IgD-negative memory B cell (primary cell): ENCODE results near the gene EIPR1. TPM values are rescaled to one million over a fixed set of nuclear protein-coding genes. Genes with fewer than 3 reads are reported as not detected.
"Not testable (repeated sequence)": the region's sequence is repeated elsewhere in the genome, so short reads cannot be mapped to it uniquely, and the experiment has no call there.

Experiments used
- H3K27ac Mint-ChIP-seq, 3 donors: one replicate each; pipeline ENCODE4 v1.8.0; 2020 to 2022; ENCODE audit warnings: mild to moderate bottlenecking in 3 of 3, mixed read lengths in 3 of 3, moderate library complexity in 1 of 3
- H3K27me3 Mint-ChIP-seq: one replicate; pipeline ENCODE4 v1.8.0; 2021; ENCODE audit warnings: mixed read lengths
- H3K36me3 Mint-ChIP-seq: one replicate; pipeline ENCODE4 v1.8.0; 2020; ENCODE audit warnings: mild to moderate bottlenecking, mixed read lengths
- H3K4me1 Mint-ChIP-seq, 3 donors: one replicate each; pipeline ENCODE4 v1.8.0; 2020 to 2022; ENCODE audit warnings: mixed read lengths in 3 of 3, mild to moderate bottlenecking in 1 of 3
- H3K4me3 Mint-ChIP-seq, 4 donors: one replicate each; pipeline ENCODE4 v1.8.0; 2020 to 2022; ENCODE audit warnings: mild to moderate bottlenecking in 4 of 4, mixed read lengths in 4 of 4, moderate library complexity in 3 of 4
- H3K9me3 Mint-ChIP-seq, 3 donors: one replicate each; pipeline ENCODE4 v1.8.0; 2020 to 2021; ENCODE audit warnings: mixed read lengths in 3 of 3, mild to moderate bottlenecking in 1 of 3
- polyA plus RNA-seq: library from polyadenylated mRNA; unstranded; fragments of 300-500 nt; fragmentation: Illumina TruSeq; gene quantifications from one replicate; pipeline ENCODE4 v1.2.3, GENCODE V29; 2021

EIPR1 gene
- polyA plus RNA-seq, 1 donor from 2014 or later = 41.5 TPM

- Mint-ChIP-seq H3K4me3 (no peak overlapping the region), H3K36me3 (peaks cover 7% of the 10 kb centered on the region), H3K27me3 (no peaks in the 10 kb centered on the region), H3K4me1 (peaks cover 0 to 4% (median 2%) of the 10 kb centered on the region in 3 donors), H3K9me3 (no peaks in the 10 kb centered on the region), H3K27ac (no peak overlapping the region)
These were observed 10.2 kb upstream of the EIPR1 start for GRCh38 chr2:3387644-3388411.

DNA sequence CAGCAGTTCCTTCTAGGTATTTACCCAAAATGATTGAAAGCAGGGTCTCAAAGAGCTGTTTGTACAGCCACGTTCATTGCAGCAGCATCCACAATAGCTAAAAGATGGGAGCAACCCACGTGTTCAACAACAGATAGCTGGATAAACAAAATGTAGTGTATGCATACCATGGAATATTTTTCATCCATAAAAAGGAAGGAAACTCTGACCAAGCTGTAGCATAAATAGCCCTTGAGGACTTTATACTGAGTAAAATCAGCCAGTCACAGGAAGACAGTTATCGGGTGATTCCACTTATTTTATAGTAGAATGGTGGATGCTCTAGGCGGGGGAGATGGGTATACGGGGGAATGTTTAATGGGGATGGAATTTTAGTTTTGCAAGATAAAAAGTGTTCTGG lies 9.4 kb upstream of the EIPR1 start:
- Mint-ChIP-seq H3K27ac (no peak overlapping the region), H3K4me3 (no peak overlapping the region), H3K4me1 (peaks cover 0 to 4% (median 2%) of the 10 kb centered on the region in 3 donors), H3K27me3 (no peaks in the 10 kb centered on the region), H3K9me3 (no peaks in the 10 kb centered on the region), H3K36me3 (peaks cover 7% of the 10 kb centered on the region)

GRCh38 chr2:3386448-3386958 lies 8.9 kb upstream of the EIPR1 start:
- Mint-ChIP-seq H3K4me1 (peaks cover 4 to 8% (median 6%) of the 10 kb centered on the region in 3 donors), H3K27ac (no peak overlapping the region), H3K27me3 (no peaks in the 10 kb centered on the region), H3K4me3 (no peak overlapping the region), H3K9me3 (no peaks in the 10 kb centered on the region), H3K36me3 (peaks cover 7% of the 10 kb centered on the region)

GRCh38 chr2:3379647-3380534 lies 2.3 kb upstream of the EIPR1 start, which contains the start of gene TRAPPC12:
Gene TRAPPC12, plus strand, starts transcription at chr2:3379694. Its CDS starts 7,930 bp downstream, at chr2:3387624.
- Mint-ChIP-seq H3K36me3 (peaks cover 5% of the 10 kb centered on the region), H3K27ac (peak within 1 kb of the TSS; percentile 95 to 99 (median 97)), H3K4me3 (peak within 1 kb of the TSS; percentile 94 to 100 (median 96)), H3K27me3 (no peaks in the 10 kb centered on the region), H3K9me3 (peaks cover 0 to 2% (median 0%) of the 10 kb centered on the region in 3 donors), H3K4me1 (peaks cover 27 to 39% (median 30%) of the 10 kb centered on the region in 3 donors)

GRCh38 chr2:3379339-3379646 lies 1.7 kb upstream of the EIPR1 start:
- Mint-ChIP-seq H3K4me3 (peak overlapping the region; percentile 93 to 100 (median 94)), H3K9me3 (peaks cover 0 to 2% (median 0%) of the 10 kb centered on the region in 3 donors), H3K4me1 (peaks cover 27 to 39% (median 30%) of the 10 kb centered on the region in 3 donors), H3K27ac (peak overlapping the region; percentile 95 to 97 (median 96)), H3K36me3 (peaks cover 5% of the 10 kb centered on the region), H3K27me3 (no peaks in the 10 kb centered on the region)

DNA sequence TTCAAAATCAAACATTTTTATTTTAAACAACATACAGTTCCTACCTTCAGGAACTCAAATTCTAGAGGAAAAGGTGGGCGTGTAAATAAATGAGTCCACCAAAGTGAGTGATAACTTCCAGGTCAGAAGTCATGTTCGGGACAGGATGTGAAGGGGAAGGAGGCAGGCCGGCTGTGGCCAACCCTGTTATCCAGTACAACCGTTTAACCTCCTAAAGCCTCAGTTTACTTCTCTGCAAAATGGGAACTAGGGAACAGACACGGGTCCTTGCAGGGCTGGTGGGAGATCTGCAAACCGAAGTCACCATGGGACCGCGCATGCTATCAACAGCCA lies 373 bp downstream of the EIPR1 start:
- Mint-ChIP-seq H3K4me1 (peaks cover 27 to 39% (median 28%) of the 10 kb centered on the region in 3 donors), H3K4me3 (peak overlapping the region; percentile 94 to 100 (median 98)), H3K9me3 (peaks cover 0 to 2% (median 0%) of the 10 kb centered on the region in 3 donors), H3K27me3 (no peaks in the 10 kb centered on the region), H3K27ac (peak overlapping the region; percentile 95 to 99 (median 97)), H3K36me3 (no peaks in the 10 kb centered on the region)

DNA sequence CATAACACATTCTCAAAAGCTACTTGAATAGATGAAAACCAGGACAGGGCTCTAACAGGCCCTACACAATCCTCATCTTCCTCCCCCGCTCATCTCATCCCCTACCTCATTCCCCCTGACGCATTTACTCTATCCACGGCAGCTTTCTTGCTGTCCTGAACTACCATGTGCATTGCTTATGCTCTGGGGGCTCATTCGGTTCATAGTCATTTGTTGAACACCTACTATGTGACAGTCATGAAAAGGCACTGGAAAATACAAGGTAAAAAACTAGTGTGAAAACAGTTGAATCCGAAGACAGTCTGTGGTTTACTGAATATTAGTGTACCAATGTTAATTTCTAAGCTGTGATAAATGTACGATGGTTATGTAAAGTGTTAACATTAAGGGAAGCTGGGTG lies 797 bp downstream of the EIPR1 start:
- Mint-ChIP-seq H3K4me3 (peak overlapping the region; percentile 94 to 100 (median 98)), H3K27ac (peak overlapping the region; percentile 95 to 99 (median 97)), H3K9me3 (peaks cover 0 to 2% (median 0%) of the 10 kb centered on the region in 3 donors), H3K4me1 (peaks cover 26 to 38% (median 27%) of the 10 kb centered on the region in 3 donors), H3K36me3 (no peaks in the 10 kb centered on the region), H3K27me3 (no peaks in the 10 kb centered on the region)

DNA sequence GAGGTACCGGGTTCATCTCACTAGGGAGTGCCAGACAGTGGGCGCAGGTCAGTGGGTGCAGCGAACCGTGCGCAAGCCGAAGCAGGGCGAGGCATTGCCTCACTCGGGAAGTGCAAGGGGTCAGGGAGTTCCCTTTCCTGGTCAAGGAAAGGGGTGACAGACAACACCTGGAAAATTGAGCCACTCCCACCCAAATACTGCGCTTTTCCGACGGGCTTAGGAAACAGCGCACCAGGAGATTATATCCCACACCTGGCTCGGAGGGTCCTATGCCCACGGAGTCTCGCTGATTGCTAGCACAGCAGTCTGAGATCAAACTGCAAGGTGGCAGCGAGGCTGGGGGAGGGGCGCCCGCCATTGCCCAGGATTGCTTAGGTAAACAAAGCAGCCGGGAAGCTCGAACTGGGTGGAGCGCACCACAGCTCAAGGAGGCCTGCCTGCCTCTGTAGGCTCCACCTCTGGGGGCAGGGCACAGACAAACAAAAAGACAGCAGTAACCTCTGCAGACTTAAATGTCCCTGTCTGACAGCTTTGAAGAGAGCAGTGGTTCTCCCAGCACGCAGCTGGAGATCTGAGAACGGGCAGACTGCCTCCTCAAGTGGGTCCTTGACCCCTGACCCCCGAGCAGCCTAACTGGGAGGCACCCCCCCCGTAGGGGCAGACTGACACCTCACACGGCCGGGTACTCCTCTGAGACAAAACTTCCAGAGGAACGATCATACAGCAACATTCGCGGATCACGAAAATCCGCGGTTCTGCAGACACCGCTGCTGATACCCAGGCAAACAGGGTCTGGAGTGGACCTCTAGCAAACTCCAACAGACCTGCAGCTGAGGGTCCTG lies 8.1 kb downstream of the EIPR1 start:
- not testable (repeated sequence) for H3K27ac Mint-ChIP-seq, H3K4me1 Mint-ChIP-seq, H3K9me3 Mint-ChIP-seq, H3K36me3 Mint-ChIP-seq, H3K4me3 Mint-ChIP-seq, H3K27me3 Mint-ChIP-seq

DNA sequence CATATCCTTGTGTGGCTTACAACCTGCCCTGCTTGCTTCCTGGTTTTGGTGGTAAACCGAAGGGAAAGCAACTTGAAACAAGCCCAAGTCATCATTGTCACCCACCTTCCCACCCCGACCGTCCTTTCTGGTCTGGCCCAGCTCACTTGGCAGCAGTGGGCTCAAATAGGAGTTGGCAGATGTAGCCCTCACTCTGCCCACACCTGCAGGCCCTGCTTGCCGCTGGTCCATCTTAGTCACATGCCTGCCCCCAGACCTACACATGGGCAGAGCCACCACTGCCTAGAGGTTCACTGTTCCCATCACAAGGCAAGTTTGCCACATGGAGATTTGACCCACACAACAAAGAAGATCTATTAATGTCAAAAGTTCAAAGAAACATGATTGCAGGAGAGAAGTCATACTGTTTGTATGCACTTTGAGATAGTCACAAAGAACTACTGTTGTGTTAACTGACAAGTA lies 9.3 kb downstream of the EIPR1 start:
- Mint-ChIP-seq H3K36me3 (peaks cover 5% of the 10 kb centered on the region), H3K27me3 (no peaks in the 10 kb centered on the region), H3K4me3 (no peak overlapping the region), H3K4me1 (peaks cover 8 to 11% (median 9%) of the 10 kb centered on the region in 3 donors), H3K9me3 (no peaks in the 10 kb centered on the region), H3K27ac (no peak overlapping the region)

GRCh38 chr2:3365219-3365618 lies 12.4 kb downstream of the EIPR1 start:
- Mint-ChIP-seq H3K27me3 (no peaks in the 10 kb centered on the region), H3K4me3 (no peak overlapping the region), H3K4me1 (peaks cover 16 to 27% (median 17%) of the 10 kb centered on the region in 3 donors), H3K9me3 (no peaks in the 10 kb centered on the region), H3K27ac (no peak overlapping the region), H3K36me3 (peaks cover 10% of the 10 kb centered on the region)

GRCh38 chr2:3361518-3362389 lies 15.9 kb downstream of the EIPR1 start:
- H3K4me3 Mint-ChIP-seq = peak overlapping the region in 1 of 4 donors; percentile 53
- no peaks in the 10 kb centered on the region for H3K27me3 Mint-ChIP-seq
- peaks cover 5% of the 10 kb centered on the region for H3K36me3 Mint-ChIP-seq
- peaks cover 22 to 40% (median 30%) of the 10 kb centered on the region in 3 donors for H3K4me1 Mint-ChIP-seq
- H3K9me3 Mint-ChIP-seq = no peaks in the 10 kb centered on the region
- H3K27ac Mint-ChIP-seq = no peak overlapping the region

- no peaks in the 10 kb centered on the region for H3K27me3 Mint-ChIP-seq
- peaks cover 21% of the 10 kb centered on the region for H3K36me3 Mint-ChIP-seq
- H3K9me3 Mint-ChIP-seq = peaks cover 0 to 1% (median 0%) of the 10 kb centered on the region in 3 donors
- no peak overlapping the region for H3K4me3 Mint-ChIP-seq
- H3K4me1 Mint-ChIP-seq = peaks cover 10 to 33% (median 24%) of the 10 kb centered on the region in 3 donors
- H3K27ac Mint-ChIP-seq = peak overlapping the region in 2 of 3 donors; percentile 16 to 43
These were observed 19.7 kb downstream of the EIPR1 start for GRCh38 chr2:3357926-3358325.

GRCh38 chr2:3357446-3357845 lies 20.2 kb downstream of the EIPR1 start:
- Mint-ChIP-seq H3K4me1 (peaks cover 10 to 31% (median 24%) of the 10 kb centered on the region in 3 donors), H3K36me3 (peaks cover 25% of the 10 kb centered on the region), H3K27ac (peak overlapping the region in 2 of 3 donors; percentile 16 to 43), H3K4me3 (peak overlapping the region in 1 of 4 donors; percentile 30)
- not testable (repeated sequence) for H3K9me3 Mint-ChIP-seq, H3K27me3 Mint-ChIP-seq
